Calu3 (cell line): ENCODE data around the gene FNDC3B. TPM values are rescaled to one million over a fixed set of nuclear protein-coding genes. Genes with fewer than 3 reads are reported as not detected.

ENCODE experiments used
- BruUV-seq: library from RNA; stranded (reverse); fragments of 400-500 nt; replicated peaks from 2 replicates; lab custom pipeline; 2021; lab: Mats Ljungman, UMichigan
- CTCF ChIA-PET: fragments of 300-600 bp; sonication (Branson Sonifier 250); formaldehyde crosslinking; loops from one replicate; lab custom pipeline; 2022; ENCODE audit warnings: antibody characterized with exemption; lab: Charles Lee
- DNase-seq: peaks from one replicate; pipeline ENCODE4 v3.0.0; 2022
- H3K27ac Mint-ChIP-seq: one replicate; pipeline ENCODE4 v1.8.0; 2022; ENCODE audit warnings: mixed read lengths; ENCODE audit not compliant: unreplicated experiment
- H3K27me3 Mint-ChIP-seq: one replicate; pipeline ENCODE4 v1.8.0; 2022; ENCODE audit warnings: mixed read lengths; ENCODE audit not compliant: unreplicated experiment
- H3K36me3 Mint-ChIP-seq: one replicate; pipeline ENCODE4 v1.8.0; 2022; ENCODE audit warnings: mild to moderate bottlenecking, moderate library complexity, mixed read lengths; ENCODE audit not compliant: insufficient read depth, unreplicated experiment
- H3K4me1 Mint-ChIP-seq: one replicate; pipeline ENCODE4 v1.8.0; 2022; ENCODE audit warnings: mild to moderate bottlenecking, low read depth, mixed read lengths; ENCODE audit not compliant: unreplicated experiment
- H3K4me3 Mint-ChIP-seq: one replicate; pipeline ENCODE4 v1.8.0; 2022; ENCODE audit warnings: mild to moderate bottlenecking, low read depth, moderate library complexity, mixed read lengths; ENCODE audit not compliant: unreplicated experiment
- H3K9me3 Mint-ChIP-seq: one replicate; pipeline ENCODE4 v1.8.0; 2022; ENCODE audit warnings: low read depth, mixed read lengths; ENCODE audit not compliant: unreplicated experiment
- CTCF ChIP-seq: fragments of 200-600 bp; IDR thresholded peaks from one replicate; pipeline ENCODE4 v1.8.0; 2022; ENCODE audit warnings: antibody characterized with exemption; ENCODE audit not compliant: unreplicated experiment
- intact Hi-C: fragments of 100-400 bp; cut with micrococcal nuclease; formaldehyde crosslinking; loops from one replicate; pipeline ENCODE4 v1.10.0; 2022; ENCODE audit not compliant: unreplicated experiment
- total RNA-seq: library from RNA; stranded (reverse); gene quantifications from 2 replicates; pipeline ENCODE4 v1.2.3, GENCODE V29; 2022

FNDC3B gene
- total RNA-seq, 1 experiment from 2014 or later, result 453 TPM

GRCh38 chr3:172201870-172202236 lies 162.5 kb downstream of the FNDC3B start:
- no peak for DNase-seq
- no TSS peak for BruUV-seq
- Mint-ChIP-seq H3K36me3 (peaks cover 71% of the 10 kb centered on the region), H3K27ac (no peak overlapping the region), H3K4me3 (no peak overlapping the region), H3K9me3 (no peaks in the 10 kb centered on the region), H3K4me1 (peaks cover 63% of the 10 kb centered on the region), H3K27me3 (no peaks in the 10 kb centered on the region)
- intact Hi-C loops, result no loop called here
- CTCF ChIA-PET, result no interaction called here
- no peak for TF ChIP-seq CTCF

GRCh38 chr3:172202797-172203196 lies 163.4 kb downstream of the FNDC3B start:
- no TSS peak for BruUV-seq
- Mint-ChIP-seq H3K9me3 (no peaks in the 10 kb centered on the region), H3K4me1 (peaks cover 63% of the 10 kb centered on the region), H3K27me3 (no peaks in the 10 kb centered on the region), H3K36me3 (peaks cover 79% of the 10 kb centered on the region), H3K4me3 (no peak overlapping the region), H3K27ac (peak overlapping the region; percentile 49)
- no peak for DNase-seq
- CTCF ChIA-PET, result no interaction called here
- TF ChIP-seq CTCF, result no peak
- intact Hi-C loops, result no loop called here

- Mint-ChIP-seq H3K4me1 (peaks cover 63% of the 10 kb centered on the region), H3K9me3 (no peaks in the 10 kb centered on the region), H3K36me3 (peaks cover 78% of the 10 kb centered on the region), H3K27me3 (no peaks in the 10 kb centered on the region), H3K4me3 (no peak overlapping the region), H3K27ac (peak overlapping the region; percentile 49)
- no peak for DNase-seq
- intact Hi-C loops, result loop anchor here (1.0 kb wide), 1 partner anchor 9 kb away; no protein-coding TSS in a partner anchor
- no peak for TF ChIP-seq CTCF
- CTCF ChIA-PET, result no interaction called here
- BruUV-seq, result no TSS peak
These were observed 164.3 kb downstream of the FNDC3B start for GRCh38 chr3:172203522-172204258.

GRCh38 chr3:172204716-172205115 lies 165.3 kb downstream of the FNDC3B start:
- BruUV-seq, result no TSS peak
- H3K36me3 Mint-ChIP-seq, result peaks cover 78% of the 10 kb centered on the region
- H3K4me3 Mint-ChIP-seq, result no peak overlapping the region
- CTCF ChIA-PET, result no interaction called here
- peaks cover 57% of the 10 kb centered on the region for H3K4me1 Mint-ChIP-seq
- intact Hi-C loops, result loop anchor here (1.0 kb wide), 1 partner anchor 10 kb away; no protein-coding TSS in a partner anchor
- TF ChIP-seq CTCF, result no peak
- no peak for DNase-seq
- H3K9me3 Mint-ChIP-seq, result no peaks in the 10 kb centered on the region
- no peaks in the 10 kb centered on the region for H3K27me3 Mint-ChIP-seq
- H3K27ac Mint-ChIP-seq, result no peak overlapping the region
